Prostate gland (tissue), 2 donors: ENCODE measurements around the gene ZNF606. TPM values are rescaled to one million over a fixed set of nuclear protein-coding genes. Genes with fewer than 3 reads are reported as not detected.
A peak's percentile ranks its signal among the peaks of the same experiment; 100 is the strongest.

ENCODE experiments used
- DNase-seq: peaks from one replicate; pipeline ENCODE4 v3.0.0-alpha.2; 2019; ENCODE audit warnings: low spot score
- H3K27ac ChIP-seq, 2 donors: fragments of 200-600 bp; sonication (generic); 2 replicates each; pipeline ENCODE4 v1.5.1; 2017 to 2019
- H3K27me3 ChIP-seq: fragments of 200-600 bp; sonication (generic); replicated peaks from 2 replicates; pipeline ENCODE4 v1.5.1; 2019; ENCODE audit not compliant: insufficient read depth
- H3K36me3 ChIP-seq, 2 donors: fragments of 200-600 bp; sonication (generic); 1 replicate in 1 of 2; 2 replicates in 1 of 2; pipeline versions ENCODE4 v1.5.1 to v1.8.1; 2017 to 2019
- H3K4me1 ChIP-seq: fragments of 200-600 bp; sonication (generic); replicated peaks from 2 replicates; pipeline ENCODE4 v1.5.1; 2019
- H3K4me3 ChIP-seq, 2 donors: fragments of 200-600 bp; sonication (generic); 2 replicates each; pipeline ENCODE4 v1.5.1; 2017 to 2019
- H3K9me3 ChIP-seq: fragments of 200-600 bp; sonication (generic); 2 replicates; pipeline ENCODE4 v1.5.1; 2017
- CTCF ChIP-seq, 4 experiments: fragments of 200-600 bp in 2 of 4; fragments of 450-650 bp in 2 of 4; sonication (generic) in 2 of 4; IDR thresholded peaks; 1 replicate in 3 of 4; 2 replicates in 1 of 4; pipeline ENCODE4 v1.5.1; 2016 to 2019; ENCODE audit warnings: antibody characterized with exemption in 4 of 4, mild to moderate bottlenecking in 2 of 4, moderate library complexity in 2 of 4
- POLR2A ChIP-seq: fragments of 450-650 bp; IDR thresholded peaks from one replicate; pipeline ENCODE4 v1.6.1; 2016; ENCODE audit warnings: antibody characterized with exemption, mild to moderate bottlenecking
- POLR2AphosphoS5 ChIP-seq: sonication (generic); formaldehyde crosslinking; IDR thresholded peaks from one replicate; pipeline ENCODE4 v1.6.1; 2017; ENCODE audit warnings: antibody characterized with exemption
- WGBS: methylation state at CpG from one replicate; pipeline ENCODE4 v1.1.5; 2018; 5-methylcytosine and 5-hydroxymethylcytosine counted together
- intact Hi-C: fragments of 100-400 bp; cut with DNase I; formaldehyde crosslinking; loops from one replicate; pipeline ENCODE4 v1.14.2; 2022
- total RNA-seq, 2 donors: library from RNA; depleted of rRNA; stranded (reverse); fragments of >200 nt; gene quantifications; one replicate each; pipeline ENCODE4 v1.1.0, GENCODE V29; 2016

Gene ZNF606
- total RNA-seq, 2 donors from 2014 or later, result 44.7 to 51.3 TPM

GRCh38 chr19:57949702-57950101, 52.9 kb downstream of the ZNF606 start:
- DNase-seq, result no peak
- TF ChIP-seq CTCF (IDR thresholded peaks at IDR 0.05), result no peak
- TF ChIP-seq POLR2A, result no peak
- TF ChIP-seq POLR2AphosphoS5, result no peak
- intact Hi-C loops, result no loop called here
- Histone ChIP-seq H3K4me3 (no peak overlapping the region), H3K27ac (no peak overlapping the region), H3K36me3 (no peaks in the 10 kb centered on the region), H3K27me3 (no peaks in the 10 kb centered on the region), H3K9me3 (no peaks in the 10 kb centered on the region), H3K4me1 (no peaks in the 10 kb centered on the region)
- 88% methylated on average over 12 of the region's 12 CpGs for WGBS

- Histone ChIP-seq H3K36me3 (no peaks in the 10 kb centered on the region), H3K9me3 (no peaks in the 10 kb centered on the region), H3K4me3 (no peak overlapping the region), H3K27ac (no peak overlapping the region), H3K4me1 (no peaks in the 10 kb centered on the region), H3K27me3 (no peaks in the 10 kb centered on the region)
- 89% methylated on average over 24 of the region's 24 CpGs for WGBS
- intact Hi-C loops, result no loop called here
- TF ChIP-seq POLR2AphosphoS5 (no peak), CTCF (IDR thresholded peaks at IDR 0.05) (no peak), POLR2A (no peak)
- no peak for DNase-seq
Measured at GRCh38 chr19:57949296-57949695, 53.3 kb downstream of the ZNF606 start.

GRCh38 chr19:57947419-57948134, 55.0 kb downstream of the ZNF606 start, which contains the start of gene ZNF256:
Gene ZNF256 (minus strand): TSS chr19:57947706. CDS start chr19:57947474, 232 bp downstream.
- peak; percentile 92 for DNase-seq
- H3K4me1 ChIP-seq, result no peaks in the 10 kb centered on the region
- WGBS, result 7% methylated on average over 54 of the region's 54 CpGs
- H3K27me3 ChIP-seq, result no peaks in the 10 kb centered on the region
- peak within 1 kb of the TSS; percentile 81 to 89 for H3K4me3 ChIP-seq
- H3K27ac ChIP-seq, result peak within 1 kb of the TSS; percentile 66 to 77
- TF ChIP-seq POLR2A, result no peak
- TF ChIP-seq CTCF (IDR thresholded peaks at IDR 0.05), result peak; percentile 44 to 82 (median 78)
- TF ChIP-seq POLR2AphosphoS5, result peak; percentile 95
- H3K36me3 ChIP-seq, result peaks cover 2 to 5% of the 10 kb centered on the region in 2 donors
- no peaks in the 10 kb centered on the region for H3K9me3 ChIP-seq
- intact Hi-C loops, result no loop called here

- no peaks in the 10 kb centered on the region for H3K9me3 ChIP-seq
Measured at GRCh38 chr19:57947088-57947418, 55.6 kb downstream of the ZNF606 start.

More at GRCh38 chr19:57947088-57947418, 55.6 kb downstream of the ZNF606 start:
- H3K27ac ChIP-seq, result peak overlapping the region; percentile 66 to 77
- no peaks in the 10 kb centered on the region for H3K27me3 ChIP-seq
- DNase-seq, result no peak
- TF ChIP-seq CTCF (IDR thresholded peaks at IDR 0.05), result no peak
- TF ChIP-seq POLR2AphosphoS5, result no peak
- no peak for TF ChIP-seq POLR2A
- WGBS, result under 1% methylated on average over 18 of the region's 18 CpGs
- intact Hi-C loops, result no loop called here
- peaks cover 7 to 10% of the 10 kb centered on the region in 2 donors for H3K36me3 ChIP-seq
- H3K4me1 ChIP-seq, result no peaks in the 10 kb centered on the region
- peak overlapping the region; percentile 81 to 89 for H3K4me3 ChIP-seq
